Suprapubic skin (tissue), 4 donors: ENCODE measurements around the gene WNT5B. TPM values are rescaled to one million over a fixed set of nuclear protein-coding genes. Genes with fewer than 3 reads are reported as not detected.
A peak's percentile ranks its signal among the peaks of the same experiment; 100 is the strongest.

Source experiments
- DNase-seq, 2 donors: peaks; one replicate each; pipeline ENCODE4 v3.0.0-alpha.2; 2019; ENCODE audit warnings: low spot score in 2 of 2
- H3K27ac ChIP-seq: fragments of 200-600 bp; sonication (generic); one replicate; pipeline ENCODE4 v1.5.1; 2019
- H3K27me3 ChIP-seq: fragments of 200-600 bp; sonication (generic); one replicate; pipeline ENCODE4 v1.5.1; 2019
- H3K36me3 ChIP-seq: fragments of 200-600 bp; sonication (generic); one replicate; pipeline ENCODE4 v1.5.1; 2019
- H3K4me1 ChIP-seq: fragments of 200-600 bp; sonication (generic); one replicate; pipeline ENCODE4 v1.5.1; 2019
- H3K4me3 ChIP-seq: fragments of 200-600 bp; sonication (generic); one replicate; pipeline ENCODE4 v1.5.1; 2019; ENCODE audit warnings: mild to moderate bottlenecking
- H3K9me3 ChIP-seq: fragments of 200-600 bp; sonication (generic); one replicate; pipeline ENCODE4 v1.5.1; 2019
- EP300 ChIP-seq: sonication (generic); formaldehyde crosslinking; IDR thresholded peaks from one replicate; pipeline ENCODE4 v1.6.1; 2017; ENCODE audit warnings: antibody characterized with exemption
- POLR2A ChIP-seq, 2 donors: fragments of 450-650 bp; IDR thresholded peaks; one replicate each; pipeline ENCODE4 v1.6.1; 2017; ENCODE audit warnings: antibody characterized with exemption in 2 of 2, mild to moderate bottlenecking in 2 of 2, moderate library complexity in 2 of 2
- POLR2AphosphoS5 ChIP-seq, 3 donors: sonication (generic); formaldehyde crosslinking; IDR thresholded peaks; one replicate each; pipeline ENCODE4 v1.6.1; 2017; ENCODE audit warnings: antibody characterized with exemption in 3 of 3
- WGBS: methylation state at CpG from one replicate; pipeline ENCODE4 v1.1.5; 2018; 5-methylcytosine and 5-hydroxymethylcytosine counted together
- total RNA-seq, 4 donors: library from RNA; depleted of rRNA; stranded (reverse); fragments of >200 nt; gene quantifications; one replicate each; pipeline ENCODE4 v1.1.0, GENCODE V29; 2016
- TF ChIP-seq, protein P1 (sequence below), 2 donors: fragments of 200-600 bp in 1 of 2; fragments of 450-650 bp in 1 of 2; sonication (generic) in 1 of 2; IDR thresholded peaks; one replicate each; pipeline ENCODE4 v1.5.1; 2016 to 2019; ENCODE audit warnings: antibody characterized with exemption in 2 of 2, mild to moderate bottlenecking in 1 of 2, moderate library complexity in 1 of 2

Gene WNT5B
- total RNA-seq: 10 to 100 TPM in 1 of 4 donors, 1 to 10 TPM in 3; 7.3 to 12.8 (median 8.3) TPM

DNA sequence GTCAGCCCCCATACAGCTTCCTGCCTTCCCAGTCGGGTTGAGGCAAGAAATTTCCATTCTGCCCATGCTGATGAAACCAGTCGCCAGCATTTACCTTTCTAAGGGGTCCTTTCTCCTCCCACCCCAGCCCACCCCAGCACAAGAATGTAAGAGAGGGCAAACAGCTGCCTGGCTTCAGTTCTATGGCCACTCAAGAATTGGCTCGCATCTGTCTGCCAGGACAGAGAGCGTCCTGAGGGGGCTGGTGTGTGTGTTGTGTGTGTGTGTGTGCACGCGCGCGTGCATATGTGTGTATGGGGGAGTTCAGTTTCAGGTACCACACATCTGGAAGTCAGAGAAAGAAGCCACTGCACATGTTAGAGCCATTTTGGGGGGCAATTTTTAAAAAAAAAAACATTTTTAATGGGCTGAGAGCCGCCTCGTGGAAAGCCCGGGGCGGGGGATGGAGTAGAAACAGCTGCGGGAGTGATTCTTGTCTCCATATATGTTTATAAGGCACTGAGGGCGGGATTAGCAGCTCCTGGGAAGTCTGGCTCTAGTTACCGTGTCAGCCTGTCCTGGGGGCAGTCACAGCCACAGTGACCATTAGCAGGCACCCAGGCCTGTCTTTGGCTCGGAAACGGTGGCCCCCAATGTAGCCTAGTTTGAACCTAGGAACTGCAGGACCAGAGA lies at the start of gene WNT5B:
WNT5B (plus strand) TSS at position 566 of the 672 bp plus-strand sequence. CDS start 2,124 bp downstream, outside the sequence.
- WGBS: 92% methylated on average over 17 of the region's 17 CpGs
- no peak within 1 kb of the TSS for H3K27ac ChIP-seq

DNA sequence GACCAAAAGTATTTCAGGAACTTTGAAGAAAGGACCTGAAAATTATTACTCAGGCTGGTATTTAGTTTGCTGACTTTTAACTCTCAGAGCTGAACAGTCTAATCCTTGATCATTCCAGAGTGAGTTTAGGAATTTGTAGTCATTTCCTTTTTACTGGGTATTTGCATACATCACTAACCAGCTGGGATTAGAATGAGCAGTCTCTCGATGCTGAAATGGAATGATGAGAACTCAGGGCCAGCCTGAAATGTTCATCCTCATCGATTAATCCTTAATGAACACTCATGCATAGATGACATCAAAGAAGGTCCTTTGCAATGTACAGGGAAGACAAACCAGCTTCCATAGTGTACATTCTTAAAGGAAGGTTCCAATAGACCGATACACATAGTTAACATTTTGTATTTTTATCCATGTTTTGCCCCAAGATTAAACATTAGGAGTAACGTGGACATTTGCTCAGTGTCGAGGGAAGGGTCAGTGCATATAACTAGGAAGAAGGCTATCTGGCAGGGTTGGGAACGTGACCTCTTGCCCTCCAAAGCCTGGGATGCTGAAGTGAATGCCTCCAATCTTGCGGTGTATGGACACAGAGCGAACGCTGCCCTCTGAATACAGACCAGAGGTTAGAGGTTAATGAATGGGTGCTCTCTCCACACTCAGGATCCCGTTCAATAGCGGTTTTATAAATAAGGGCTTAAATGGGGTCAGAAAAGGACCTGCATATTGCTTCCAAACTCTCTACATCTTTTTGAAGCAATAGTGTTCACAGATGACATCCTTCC lies 49.2 kb upstream of the WNT5B start:
- no peaks in the 10 kb centered on the region for H3K9me3 ChIP-seq
- TF ChIP-seq, protein P1, sequence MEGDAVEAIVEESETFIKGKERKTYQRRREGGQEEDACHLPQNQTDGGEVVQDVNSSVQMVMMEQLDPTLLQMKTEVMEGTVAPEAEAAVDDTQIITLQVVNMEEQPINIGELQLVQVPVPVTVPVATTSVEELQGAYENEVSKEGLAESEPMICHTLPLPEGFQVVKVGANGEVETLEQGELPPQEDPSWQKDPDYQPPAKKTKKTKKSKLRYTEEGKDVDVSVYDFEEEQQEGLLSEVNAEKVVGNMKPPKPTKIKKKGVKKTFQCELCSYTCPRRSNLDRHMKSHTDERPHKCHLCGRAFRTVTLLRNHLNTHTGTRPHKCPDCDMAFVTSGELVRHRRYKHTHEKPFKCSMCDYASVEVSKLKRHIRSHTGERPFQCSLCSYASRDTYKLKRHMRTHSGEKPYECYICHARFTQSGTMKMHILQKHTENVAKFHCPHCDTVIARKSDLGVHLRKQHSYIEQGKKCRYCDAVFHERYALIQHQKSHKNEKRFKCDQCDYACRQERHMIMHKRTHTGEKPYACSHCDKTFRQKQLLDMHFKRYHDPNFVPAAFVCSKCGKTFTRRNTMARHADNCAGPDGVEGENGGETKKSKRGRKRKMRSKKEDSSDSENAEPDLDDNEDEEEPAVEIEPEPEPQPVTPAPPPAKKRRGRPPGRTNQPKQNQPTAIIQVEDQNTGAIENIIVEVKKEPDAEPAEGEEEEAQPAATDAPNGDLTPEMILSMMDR (IDR thresholded peaks at IDR 0.05): no peak
- TF ChIP-seq EP300: no peak
- no peak for TF ChIP-seq POLR2A (IDR thresholded peaks at IDR 0.05)
- TF ChIP-seq POLR2AphosphoS5 (IDR thresholded peaks at IDR 0.05): no peak
- peaks cover 20% of the 10 kb centered on the region for H3K4me1 ChIP-seq
- 91% methylated on average over 11 of the region's 11 CpGs for WGBS
- no peaks in the 10 kb centered on the region for H3K36me3 ChIP-seq
- no peak for DNase-seq
- H3K27me3 ChIP-seq: no peaks in the 10 kb centered on the region
- no peak overlapping the region for H3K27ac ChIP-seq
- no peak overlapping the region for H3K4me3 ChIP-seq

More for the DNA sequence above, at the start of gene WNT5B:
- no peaks in the 10 kb centered on the region for H3K27me3 ChIP-seq
- no peak for TF ChIP-seq POLR2AphosphoS5 (IDR thresholded peaks at IDR 0.05)
- TF ChIP-seq, protein P1 (IDR thresholded peaks at IDR 0.05): no peak
- TF ChIP-seq POLR2A (IDR thresholded peaks at IDR 0.05): no peak
- TF ChIP-seq EP300: no peak
- no peak for DNase-seq
- H3K36me3 ChIP-seq: no peaks in the 10 kb centered on the region
- peak within 1 kb of the TSS; percentile 61 for H3K4me3 ChIP-seq
- peaks cover 23% of the 10 kb centered on the region for H3K4me1 ChIP-seq
- no peaks in the 10 kb centered on the region for H3K9me3 ChIP-seq

DNA sequence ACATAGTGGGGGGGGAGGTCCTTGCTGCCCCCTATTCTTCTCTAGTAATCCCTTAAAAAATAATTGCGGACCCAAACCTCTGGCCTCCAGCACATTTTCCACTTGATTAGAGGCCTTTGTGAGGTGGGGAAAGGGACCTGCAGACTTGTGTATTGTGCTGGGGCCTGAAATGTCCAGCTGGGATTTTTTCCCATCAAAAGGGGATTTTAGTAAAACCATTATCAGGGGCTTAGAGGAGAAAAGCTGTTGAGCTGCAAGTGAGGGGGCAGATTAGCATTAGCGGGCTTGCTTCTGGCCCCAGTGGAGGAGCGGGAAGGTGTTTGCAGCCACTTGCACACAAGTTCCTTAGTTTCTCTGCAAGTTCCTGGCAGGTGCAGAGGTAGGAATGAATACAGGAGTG lies 48.5 kb upstream of the WNT5B start:
- H3K4me3 ChIP-seq: no peak overlapping the region

DNA sequence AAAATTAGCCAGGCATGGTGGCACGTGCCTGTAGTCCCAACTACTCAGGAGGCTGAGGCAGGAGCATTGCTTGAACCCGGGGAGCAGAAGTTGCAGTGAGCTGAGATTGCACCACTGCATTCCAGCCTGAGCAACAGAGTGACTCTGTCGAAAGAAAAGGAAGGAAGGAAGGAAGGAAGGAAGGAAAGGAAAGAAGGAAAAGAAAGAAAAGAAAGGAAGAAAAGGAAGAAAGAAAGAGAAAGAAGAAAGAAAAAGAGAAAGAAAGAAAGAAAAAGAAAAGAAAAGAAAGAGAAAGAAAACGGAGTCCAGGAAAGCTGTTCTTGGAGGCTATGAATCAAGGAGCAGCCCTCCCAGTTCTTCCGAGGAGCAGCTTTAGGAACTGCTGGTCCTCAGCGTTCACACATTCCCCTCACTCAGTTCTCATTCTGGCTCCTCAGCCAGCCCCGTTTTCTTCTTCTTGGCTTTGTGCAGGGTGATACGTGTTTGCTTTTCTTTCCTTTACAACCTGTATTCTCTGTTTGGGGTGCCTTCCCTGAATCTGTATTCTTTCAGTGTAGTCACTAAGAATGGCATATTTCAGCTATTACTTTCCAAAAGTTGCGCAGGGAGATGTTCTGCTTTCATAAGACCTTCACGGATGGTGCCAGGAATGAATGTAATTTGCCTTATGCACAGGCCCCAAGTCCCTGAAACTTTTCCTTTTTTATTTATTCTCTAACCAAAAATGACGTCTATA lies 46.9 kb upstream of the WNT5B start:
- no peak for DNase-seq
- WGBS: 89% methylated on average over 11 of the region's 11 CpGs
- Histone ChIP-seq H3K9me3 (no peaks in the 10 kb centered on the region), H3K27ac (no peak overlapping the region), H3K36me3 (no peaks in the 10 kb centered on the region), H3K4me3 (no peak overlapping the region), H3K27me3 (no peaks in the 10 kb centered on the region), H3K4me1 (peaks cover 7% of the 10 kb centered on the region)
- TF ChIP-seq POLR2AphosphoS5 (IDR thresholded peaks at IDR 0.05) (no peak), POLR2A (IDR thresholded peaks at IDR 0.05) (no peak), EP300 (no peak)
- TF ChIP-seq, protein P1 (IDR thresholded peaks at IDR 0.05): no peak

More for the DNA sequence above, 48.5 kb upstream of the WNT5B start:
- no peaks in the 10 kb centered on the region for H3K36me3 ChIP-seq
- DNase-seq: no peak
- H3K4me1 ChIP-seq: peaks cover 16% of the 10 kb centered on the region
- H3K9me3 ChIP-seq: no peaks in the 10 kb centered on the region
- no peaks in the 10 kb centered on the region for H3K27me3 ChIP-seq
- TF ChIP-seq POLR2AphosphoS5 (IDR thresholded peaks at IDR 0.05) (no peak), EP300 (no peak), POLR2A (IDR thresholded peaks at IDR 0.05) (no peak)
- TF ChIP-seq, protein P1 (IDR thresholded peaks at IDR 0.05): no peak
- WGBS: 93% methylated on average over 3 of the region's 3 CpGs
- H3K27ac ChIP-seq: no peak overlapping the region

DNA sequence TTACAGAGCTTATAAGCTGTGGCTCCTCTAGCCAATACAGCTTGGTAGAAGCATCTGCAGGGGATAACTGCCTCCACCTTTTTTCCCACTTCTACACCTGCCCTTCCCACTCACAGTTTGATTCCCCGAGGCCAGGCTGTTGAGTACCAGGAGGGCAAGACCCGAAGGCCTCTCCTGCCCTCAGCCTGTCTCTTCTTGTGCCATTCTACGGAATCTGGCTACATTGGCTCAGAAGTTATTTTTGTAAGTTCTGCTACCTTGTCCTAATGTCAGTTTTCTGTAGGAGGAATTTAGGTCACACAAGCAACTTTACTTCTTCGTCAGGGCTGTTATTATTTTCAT lies 46.4 kb upstream of the WNT5B start:
- H3K27ac ChIP-seq: no peak overlapping the region
- H3K36me3 ChIP-seq: no peaks in the 10 kb centered on the region
- TF ChIP-seq EP300 (no peak), POLR2AphosphoS5 (IDR thresholded peaks at IDR 0.05) (no peak), POLR2A (IDR thresholded peaks at IDR 0.05) (no peak)
- WGBS: 87% methylated on average over 4 of the region's 4 CpGs
- H3K4me1 ChIP-seq: peaks cover 12% of the 10 kb centered on the region
- no peak overlapping the region for H3K4me3 ChIP-seq
- H3K9me3 ChIP-seq: no peaks in the 10 kb centered on the region
- H3K27me3 ChIP-seq: no peaks in the 10 kb centered on the region
- no peak for DNase-seq
